Stomach (tissue), 9 donors: ENCODE results near the gene RLIM. TPM values are rescaled to one million over a fixed set of nuclear protein-coding genes. Genes with fewer than 3 reads are reported as not detected.

ENCODE experiments used
- DNase-seq, 2 donors: peaks; one replicate each; pipeline versions ENCODE4 v3.0.0 to v3.0.0-alpha.2; 2013 to 2019
- H3K27ac ChIP-seq, 5 donors: fragments of 200-600 bp in 4 of 5; sonication (generic) in 4 of 5; one replicate each; pipeline ENCODE4 v1.5.1; 2013 to 2019; ENCODE audit warnings: mild to moderate bottlenecking in 1 of 5, moderate library complexity in 1 of 5
- H3K27me3 ChIP-seq, 3 donors: fragments of 200-600 bp; sonication (generic); one replicate each; pipeline ENCODE4 v1.5.1; 2017 to 2019; ENCODE audit warnings: mixed run types in 1 of 3
- H3K36me3 ChIP-seq, 4 donors: fragments of 200-600 bp; sonication (generic); 1 replicate in 3 of 4; 2 replicates in 1 of 4; pipeline ENCODE4 v1.5.1; 2016 to 2019
- H3K4me1 ChIP-seq, 4 donors: fragments of 200-600 bp; sonication (generic); one replicate each; pipeline ENCODE4 v1.5.1; 2016 to 2019
- H3K4me3 ChIP-seq, 4 donors: fragments of 200-600 bp; sonication (generic) in 3 of 4; one replicate each; pipeline ENCODE4 v1.5.1; 2016 to 2019; ENCODE audit warnings: mild to moderate bottlenecking in 1 of 4
- H3K9me3 ChIP-seq, 4 donors: fragments of 200-600 bp; sonication (generic); one replicate each; pipeline ENCODE4 v1.5.1; 2016 to 2019
- CTCF ChIP-seq, 7 experiments: fragments of 450-650 bp in 4 of 7; fragments of 200-600 bp in 3 of 7; sonication (generic) in 3 of 7; IDR thresholded peaks; one replicate each; pipeline ENCODE4 v1.5.1; 2016 to 2019; ENCODE audit warnings: antibody characterized with exemption in 7 of 7, control low read depth in 2 of 7, mild to moderate bottlenecking in 1 of 7
- EP300 ChIP-seq: sonication (generic); formaldehyde crosslinking; IDR thresholded peaks from one replicate; pipeline ENCODE4 v1.6.1; 2017; ENCODE audit warnings: antibody characterized with exemption
- POLR2A ChIP-seq, 4 donors: fragments of 450-650 bp; IDR thresholded peaks; one replicate each; pipeline ENCODE4 v1.6.1; 2016; ENCODE audit warnings: antibody characterized with exemption in 4 of 4, control low read depth in 2 of 4, mild to moderate bottlenecking in 1 of 4, moderate library complexity in 1 of 4
- POLR2AphosphoS5 ChIP-seq, 3 donors: sonication (generic); formaldehyde crosslinking; IDR thresholded peaks; one replicate each; pipeline ENCODE4 v1.6.1; 2016; ENCODE audit warnings: antibody characterized with exemption in 3 of 3
- WGBS, 5 donors: extraction: QIAGEN DNeasy Blood & Tissue Kit in 3 of 5; methylation state at CpG; one replicate each; pipeline versions ENCODE4 v1.1.5 to v1.1.7; 2013 to 2018; 5-methylcytosine and 5-hydroxymethylcytosine counted together
- intact Hi-C: fragments of 100-400 bp; cut with DNase I; formaldehyde crosslinking; loops from one replicate; pipeline ENCODE4 v1.15.1; 2023; ENCODE audit warnings: low total_unique reads
- polyA plus RNA-seq, 3 donors: library from polyadenylated mRNA; stranded (reverse); fragments of 200-250 nt; gene quantifications; one replicate each; pipeline ENCODE4 v1.2.3, GENCODE V29; 2013
- total RNA-seq, 5 donors: library from RNA; depleted of rRNA; stranded (reverse); fragments of >200 nt; gene quantifications; one replicate each; pipeline versions ENCODE4 v1.1.0 to v1.2.3, GENCODE V29; 2014 to 2016
- donor health status: healthy with polysubstance abuse.
- donor health status: Bipolar disorder and iron deficiency.
- donor health status: healthy.

The RLIM gene
- total and polyA plus RNA-seq, 8 donors = 2.9 to 67.9 (median 10.5) TPM

GRCh38 chrX:74550295-74550802 lies 64.1 kb downstream of the RLIM start:
- H3K27me3 ChIP-seq = no peaks in the 10 kb centered on the region
- H3K36me3 ChIP-seq = no peaks in the 10 kb centered on the region
- peak in 1 of 3 donors; percentile 40 for TF ChIP-seq POLR2AphosphoS5 (IDR thresholded peaks at IDR 0.05)
- TF ChIP-seq CTCF (IDR thresholded peaks at IDR 0.05) = peak in 6 of 7 experiments; percentile 28 to 98 (median 96)
- no peak for TF ChIP-seq POLR2A (IDR thresholded peaks at IDR 0.05)
- no peak for TF ChIP-seq EP300
- no peak overlapping the region for H3K27ac ChIP-seq
- peaks cover 0 to 6% (median 0%) of the 10 kb centered on the region in 4 donors for H3K4me1 ChIP-seq
- no peaks in the 10 kb centered on the region for H3K9me3 ChIP-seq
- H3K4me3 ChIP-seq = no peak overlapping the region
- peak; percentile 87 to 92 for DNase-seq
- intact Hi-C loops = loop anchor here (10.0 kb wide), 1 partner anchor 696 kb away; the partner anchor contains the start of gene XIST
- WGBS, 5 donors = 15 to 27% (median 17%) methylated on average over 22 to 24 of the region's 24 CpGs

GRCh38 chrX:74546984-74547383 lies 67.4 kb downstream of the RLIM start:
- no peaks in the 10 kb centered on the region for H3K9me3 ChIP-seq
- intact Hi-C loops = loop anchor here (5.0 kb wide), 1 partner anchor 165 kb away; no protein-coding TSS in a partner anchor

GRCh38 chrX:74545880-74546523 lies 68.4 kb downstream of the RLIM start:
- Histone ChIP-seq H3K27ac (no peak overlapping the region), H3K4me1 (peaks cover 0 to 6% (median 0%) of the 10 kb centered on the region in 4 donors), H3K9me3 (no peaks in the 10 kb centered on the region), H3K36me3 (no peaks in the 10 kb centered on the region), H3K27me3 (no peaks in the 10 kb centered on the region), H3K4me3 (no peak overlapping the region)
- TF ChIP-seq POLR2AphosphoS5 (IDR thresholded peaks at IDR 0.05) (no peak), EP300 (no peak), POLR2A (IDR thresholded peaks at IDR 0.05) (no peak), CTCF (IDR thresholded peaks at IDR 0.05) (no peak)
- WGBS, 5 donors = 36 to 100% (median 77%) methylated on average over 1 of the region's 1 CpG
- no peak for DNase-seq
- intact Hi-C loops = loop anchor here (5.0 kb wide), 1 partner anchor 164 kb away; no protein-coding TSS in a partner anchor

More at GRCh38 chrX:74546984-74547383, 67.4 kb downstream of the RLIM start:
- no peak overlapping the region for H3K4me3 ChIP-seq
- no peaks in the 10 kb centered on the region for H3K36me3 ChIP-seq
- H3K27ac ChIP-seq = no peak overlapping the region
- no peak for DNase-seq
- no peaks in the 10 kb centered on the region for H3K27me3 ChIP-seq
- peaks cover 0 to 6% (median 0%) of the 10 kb centered on the region in 4 donors for H3K4me1 ChIP-seq
- TF ChIP-seq CTCF (IDR thresholded peaks at IDR 0.05) = no peak
- TF ChIP-seq POLR2AphosphoS5 (IDR thresholded peaks at IDR 0.05) = no peak
- no peak for TF ChIP-seq EP300
- no peak for TF ChIP-seq POLR2A (IDR thresholded peaks at IDR 0.05)
- 74 to 90% (median 83%) methylated on average over 1 of the region's 1 CpG; no CpG with 5 or more reads in 1 of the 5 donors for WGBS, 5 donors

- Histone ChIP-seq H3K9me3 (no peaks in the 10 kb centered on the region), H3K27ac (no peak overlapping the region), H3K4me3 (no peak overlapping the region), H3K27me3 (no peaks in the 10 kb centered on the region), H3K4me1 (peaks cover 0 to 9% (median 7%) of the 10 kb centered on the region in 4 donors), H3K36me3 (no peaks in the 10 kb centered on the region)
- WGBS, 5 donors = 25 to 59% (median 48%) methylated on average over 2 of the region's 2 CpGs
- no peak for DNase-seq
- intact Hi-C loops = no loop called here
- TF ChIP-seq POLR2A (IDR thresholded peaks at IDR 0.05) (no peak), POLR2AphosphoS5 (IDR thresholded peaks at IDR 0.05) (no peak), EP300 (no peak), CTCF (IDR thresholded peaks at IDR 0.05) (no peak)
Observed at GRCh38 chrX:74540635-74541249, 73.7 kb downstream of the RLIM start.
